G401 (cell line): ENCODE data around the gene CACNA2D1. TPM values are rescaled to one million over a fixed set of nuclear protein-coding genes. Genes with fewer than 3 reads are reported as not detected.

ENCODE experiments used
- DNase-seq: peaks from one replicate; pipeline ENCODE4 v3.0.0-alpha.2; 2015; ENCODE audit warnings: low spot score
- in situ Hi-C: cut with HindIII; loops from 2 replicates; pipeline ENCODE4 v1.10.0; 2016; ENCODE audit warnings: low sequenced_read_pairs, mixed read lengths
- total RNA-seq: library from RNA; depleted of rRNA; stranded (reverse); fragments of >200 nt; shearing (Covaris generic); gene quantifications from 2 replicates; pipeline ENCODE4 v1.2.3, GENCODE V29; 2014

CACNA2D1 gene
- total RNA-seq, 1 experiment from 2014 or later: 1.4 TPM

- DNase-seq: no peak
- in situ Hi-C loops: no loop called here
Measured at GRCh38 chr7:82360591-82361368, 82.8 kb downstream of the CACNA2D1 start.

- in situ Hi-C loops: no loop called here
- DNase-seq: no peak
Measured at GRCh38 chr7:82359426-82359825, 84.2 kb downstream of the CACNA2D1 start.

GRCh38 chr7:82358923-82359322, 84.7 kb downstream of the CACNA2D1 start:
- in situ Hi-C loops: no loop called here
- no peak for DNase-seq

- no peak for DNase-seq
Measured at GRCh38 chr7:82358009-82358578, 85.5 kb downstream of the CACNA2D1 start.

GRCh38 chr7:82348251-82348650, 95.3 kb downstream of the CACNA2D1 start:
- in situ Hi-C loops: no loop called here

More at GRCh38 chr7:82358009-82358578, 85.5 kb downstream of the CACNA2D1 start:
- in situ Hi-C loops: no loop called here

GRCh38 chr7:82347808-82348207, 95.8 kb downstream of the CACNA2D1 start:
- in situ Hi-C loops: no loop called here
- no peak for DNase-seq

More at GRCh38 chr7:82348251-82348650, 95.3 kb downstream of the CACNA2D1 start:
- no peak for DNase-seq

GRCh38 chr7:82345886-82346285, 97.7 kb downstream of the CACNA2D1 start:
- DNase-seq: no peak
- in situ Hi-C loops: no loop called here

- DNase-seq: no peak
- in situ Hi-C loops: no loop called here
Measured at GRCh38 chr7:82343716-82344115, 99.9 kb downstream of the CACNA2D1 start.

- DNase-seq: no peak
- in situ Hi-C loops: no loop called here
Measured at GRCh38 chr7:82339958-82340357, 103.6 kb downstream of the CACNA2D1 start.

- DNase-seq: peak; percentile 98
- in situ Hi-C loops: no loop called here
Measured at GRCh38 chr7:82335927-82336326, 107.7 kb downstream of the CACNA2D1 start.

- DNase-seq: no peak
- in situ Hi-C loops: no loop called here
Measured at GRCh38 chr7:82335001-82335400, 108.6 kb downstream of the CACNA2D1 start.

GRCh38 chr7:82331234-82331633, 112.3 kb downstream of the CACNA2D1 start:
- in situ Hi-C loops: no loop called here
- no peak for DNase-seq

- no peak for DNase-seq
- in situ Hi-C loops: no loop called here
Measured at GRCh38 chr7:82330706-82331215, 112.8 kb downstream of the CACNA2D1 start.

GRCh38 chr7:82327898-82328297, 115.7 kb downstream of the CACNA2D1 start:
- in situ Hi-C loops: no loop called here

GRCh38 chr7:82325416-82325815, 118.2 kb downstream of the CACNA2D1 start:
- in situ Hi-C loops: no loop called here
- DNase-seq: no peak

More at GRCh38 chr7:82327898-82328297, 115.7 kb downstream of the CACNA2D1 start:
- no peak for DNase-seq

- in situ Hi-C loops: no loop called here
- no peak for DNase-seq
Measured at GRCh38 chr7:82323806-82324205, 119.8 kb downstream of the CACNA2D1 start.

- peak; percentile 89 for DNase-seq
- in situ Hi-C loops: no loop called here
Measured at GRCh38 chr7:82319674-82320118, 123.9 kb downstream of the CACNA2D1 start.

GRCh38 chr7:82318786-82319185, 124.8 kb downstream of the CACNA2D1 start:
- in situ Hi-C loops: no loop called here
- DNase-seq: no peak

GRCh38 chr7:82317760-82318159, 125.8 kb downstream of the CACNA2D1 start:
- in situ Hi-C loops: no loop called here
- no peak for DNase-seq

GRCh38 chr7:82317257-82317721, 126.3 kb downstream of the CACNA2D1 start:
- in situ Hi-C loops: no loop called here
- no peak for DNase-seq
